Prostate gland (tissue), 2 donors: Measurements from ENCODE around the gene ATAD3C. TPM values are rescaled to one million over a fixed set of nuclear protein-coding genes. Genes with fewer than 3 reads are reported as not detected.
A peak's percentile ranks its signal among the peaks of the same experiment; 100 is the strongest.
"Not testable (repeated sequence)": the region's sequence is repeated elsewhere in the genome, so short reads cannot be mapped to it uniquely, and the experiment has no call there.

Source experiments
- DNase-seq: peaks from one replicate; pipeline ENCODE4 v3.0.0-alpha.2; 2019; ENCODE audit warnings: low spot score
- H3K27ac ChIP-seq, 2 donors: fragments of 200-600 bp; sonication (generic); 2 replicates each; pipeline ENCODE4 v1.5.1; 2017 to 2019
- H3K27me3 ChIP-seq: fragments of 200-600 bp; sonication (generic); replicated peaks from 2 replicates; pipeline ENCODE4 v1.5.1; 2019; ENCODE audit not compliant: insufficient read depth
- H3K36me3 ChIP-seq, 2 donors: fragments of 200-600 bp; sonication (generic); 1 replicate in 1 of 2; 2 replicates in 1 of 2; pipeline versions ENCODE4 v1.5.1 to v1.8.1; 2017 to 2019
- H3K4me1 ChIP-seq: fragments of 200-600 bp; sonication (generic); replicated peaks from 2 replicates; pipeline ENCODE4 v1.5.1; 2019
- H3K4me3 ChIP-seq, 2 donors: fragments of 200-600 bp; sonication (generic); 2 replicates each; pipeline ENCODE4 v1.5.1; 2017 to 2019
- H3K9me3 ChIP-seq: fragments of 200-600 bp; sonication (generic); 2 replicates; pipeline ENCODE4 v1.5.1; 2017
- CTCF ChIP-seq, 4 experiments: fragments of 200-600 bp in 2 of 4; fragments of 450-650 bp in 2 of 4; sonication (generic) in 2 of 4; IDR thresholded peaks; 1 replicate in 3 of 4; 2 replicates in 1 of 4; pipeline ENCODE4 v1.5.1; 2016 to 2019; ENCODE audit warnings: antibody characterized with exemption in 4 of 4, mild to moderate bottlenecking in 2 of 4, moderate library complexity in 2 of 4
- POLR2A ChIP-seq: fragments of 450-650 bp; IDR thresholded peaks from one replicate; pipeline ENCODE4 v1.6.1; 2016; ENCODE audit warnings: antibody characterized with exemption, mild to moderate bottlenecking
- POLR2AphosphoS5 ChIP-seq: sonication (generic); formaldehyde crosslinking; IDR thresholded peaks from one replicate; pipeline ENCODE4 v1.6.1; 2017; ENCODE audit warnings: antibody characterized with exemption
- WGBS: methylation state at CpG from one replicate; pipeline ENCODE4 v1.1.5; 2018; 5-methylcytosine and 5-hydroxymethylcytosine counted together
- intact Hi-C: fragments of 100-400 bp; cut with DNase I; formaldehyde crosslinking; loops from one replicate; pipeline ENCODE4 v1.14.2; 2022
- total RNA-seq, 2 donors: library from RNA; depleted of rRNA; stranded (reverse); fragments of >200 nt; gene quantifications; one replicate each; pipeline ENCODE4 v1.1.0, GENCODE V29; 2016

ATAD3C gene
- total RNA-seq, 2 donors from 2014 or later, result 7.3 to 9.9 TPM

GRCh38 chr1:1417825-1418463 is 31.5 kb upstream of the ATAD3C start:
- DNase-seq, H3K9me3 ChIP-seq, H3K27me3 ChIP-seq, intact Hi-C loops, H3K4me1 ChIP-seq, H3K36me3 ChIP-seq, H3K4me3 ChIP-seq: not testable (repeated sequence)
- H3K27ac ChIP-seq, result peak overlapping the region; percentile 80 to 83
- WGBS, result 56% methylated on average over 25 of the region's 25 CpGs
- TF ChIP-seq POLR2AphosphoS5, result peak; percentile 15

GRCh38 chr1:1418464-1419362 is 30.8 kb upstream of the ATAD3C start:
- H3K4me1 ChIP-seq, result peaks cover 6% of the 10 kb centered on the region
- intact Hi-C loops, result no loop called here
- no peaks in the 10 kb centered on the region for H3K9me3 ChIP-seq
- H3K27ac ChIP-seq, result peak overlapping the region; percentile 80 to 83
- H3K4me3 ChIP-seq, result no peak overlapping the region
- no peaks in the 10 kb centered on the region for H3K27me3 ChIP-seq
- H3K36me3 ChIP-seq, result no peaks in the 10 kb centered on the region
- 66% methylated on average over 26 of the region's 26 CpGs for WGBS
- TF ChIP-seq CTCF (IDR thresholded peaks at IDR 0.05) (no peak), POLR2A (no peak), POLR2AphosphoS5 (no peak)
- DNase-seq, result no peak

- H3K4me1 ChIP-seq, result peaks cover 6% of the 10 kb centered on the region
- H3K9me3 ChIP-seq, result no peaks in the 10 kb centered on the region
- peak overlapping the region; percentile 32 to 41 for H3K4me3 ChIP-seq
- H3K27me3 ChIP-seq, result no peaks in the 10 kb centered on the region
- H3K27ac ChIP-seq, result peak overlapping the region; percentile 80 to 83
- no peaks in the 10 kb centered on the region for H3K36me3 ChIP-seq
- intact Hi-C loops, result no loop called here
- TF ChIP-seq POLR2A, result no peak
- no peak for TF ChIP-seq POLR2AphosphoS5
- no peak for TF ChIP-seq CTCF (IDR thresholded peaks at IDR 0.05)
- DNase-seq, result no peak
- 68% methylated on average over 21 of the region's 21 CpGs for WGBS
These were observed 30.1 kb upstream of the ATAD3C start for GRCh38 chr1:1419363-1419812.

- Histone ChIP-seq H3K36me3 (no peaks in the 10 kb centered on the region), H3K4me3 (peak overlapping the region; percentile 32 to 41), H3K27me3 (no peaks in the 10 kb centered on the region), H3K4me1 (peaks cover 6% of the 10 kb centered on the region), H3K9me3 (no peaks in the 10 kb centered on the region), H3K27ac (peak overlapping the region; percentile 80 to 83)
- WGBS, result 3% methylated on average over 75 of the region's 112 CpGs
- intact Hi-C loops, result no loop called here
- no peak for DNase-seq
- TF ChIP-seq CTCF (IDR thresholded peaks at IDR 0.05) (peak in 1 of 4 experiments; percentile 9), POLR2A (no peak)
These were observed 29.5 kb upstream of the ATAD3C start for GRCh38 chr1:1419813-1420653.

GRCh38 chr1:1420654-1421141 is 28.8 kb upstream of the ATAD3C start:
- 66% methylated on average over 7 of the region's 12 CpGs for WGBS
- no peaks in the 10 kb centered on the region for H3K27me3 ChIP-seq
- H3K4me3 ChIP-seq, result peak overlapping the region; percentile 32 to 41
- TF ChIP-seq POLR2A, result no peak
- no peak for TF ChIP-seq CTCF (IDR thresholded peaks at IDR 0.05)
- TF ChIP-seq POLR2AphosphoS5, result no peak
- H3K4me1 ChIP-seq, result peaks cover 6% of the 10 kb centered on the region
- DNase-seq, result no peak
- intact Hi-C loops, result no loop called here
- H3K36me3 ChIP-seq, result no peaks in the 10 kb centered on the region
- peak overlapping the region; percentile 64 to 77 for H3K27ac ChIP-seq
- no peaks in the 10 kb centered on the region for H3K9me3 ChIP-seq
